ENCODE results near the gene ANKHD1. TPM values are rescaled to one million over a fixed set of nuclear protein-coding genes. Genes with fewer than 3 reads are reported as not detected.

Gene ANKHD1
- total RNA-seq, 1 experiment from 2014 or later: 140 TPM

GRCh38 chr5:140372971-140373487 lies 28.6 kb upstream of the ANKHD1 start:
- H3K4me1 ChIP-seq (ENCODE audit: control insufficient read depth, insufficient read depth, low read length): peaks cover 3% of the 10 kb centered on the region; the same call in 1 of the 2 replicates
- H3K27ac ChIP-seq (ENCODE audit: low read length): no peak overlapping the region
- DNase-seq (ENCODE audit: low read depth, low spot score) (peak; percentile 43), ATAC-seq (peak; percentile 93)
- ChIA-PET POLR2A (no interaction called here), CTCF (interaction anchor here (0.6 to 1.6 kb wide), 7 partner anchors 10 to 174 kb away, joined by 3 to 8 read pairs (median 4); partner anchors contain the start of genes EIF4EBP3, HBEGF and SLC4A9)
- TF ChIP-seq CTCF (IDR thresholded peaks at IDR 0.05) (peak; percentile 91), SIN3A (IDR thresholded peaks at IDR 0.05; ENCODE audit: borderline replicate concordance, insufficient read depth, low read depth, low read length) (no peak)
- no peaks in the 10 kb centered on the region for H3K9me3 ChIP-seq (ENCODE audit: control insufficient read depth, insufficient read depth, low read depth, low read length)
- in situ Hi-C loops (cut with HindIII; ENCODE audit: low pct_unique_long_range_greater_than_20kb, low sequenced_read_pairs): no loop called here
- no peaks in the 10 kb centered on the region for H3K27me3 ChIP-seq (ENCODE audit: control insufficient read depth, insufficient read depth, low read length)
- BruUV-seq (replicated peaks): no TSS peak
- H3K4me3 ChIP-seq (ENCODE audit: low read depth in 2 of 2, low read length in 2 of 2): no peak overlapping the region
- no peaks in the 10 kb centered on the region for H3K36me3 ChIP-seq (ENCODE audit: control insufficient read depth, insufficient read depth, low read length)
- intact Hi-C loops (cut with micrococcal nuclease; ENCODE audit: unreplicated experiment): no loop called here

- Histone ChIP-seq H3K4me1 (ENCODE audit: control insufficient read depth, insufficient read depth, low read length) (no peaks in the 10 kb centered on the region), H3K9me3 (ENCODE audit: control insufficient read depth, insufficient read depth, low read depth, low read length) (no peaks in the 10 kb centered on the region), H3K4me3 (ENCODE audit: low read depth in 2 of 2, low read length in 2 of 2) (no peak overlapping the region), H3K36me3 (ENCODE audit: control insufficient read depth, insufficient read depth, low read length) (no peaks in the 10 kb centered on the region), H3K27me3 (ENCODE audit: control insufficient read depth, insufficient read depth, low read length) (no peaks in the 10 kb centered on the region), H3K27ac (ENCODE audit: low read length) (no peak overlapping the region)
- no peak for TF ChIP-seq TCF7L2 (IDR thresholded peaks at IDR 0.05; ENCODE audit: low read depth, low read length)
- TF ChIP-seq SIN3A (IDR thresholded peaks at IDR 0.05; ENCODE audit: borderline replicate concordance, insufficient read depth, low read depth, low read length): no peak
- TF ChIP-seq REST (IDR thresholded peaks at IDR 0.05; ENCODE audit: insufficient read depth in 1 of 2, low read depth in 2 of 2, low read length in 1 of 2): no peak
- no peak for TF ChIP-seq POLR2AphosphoS5 (IDR thresholded peaks at IDR 0.05; ENCODE audit: low read depth, low read length)
- no peak for TF ChIP-seq CTCF (IDR thresholded peaks at IDR 0.05)
- intact Hi-C loops (cut with micrococcal nuclease; ENCODE audit: unreplicated experiment) (no loop called here), in situ Hi-C loops (cut with HindIII; ENCODE audit: low pct_unique_long_range_greater_than_20kb, low sequenced_read_pairs) (no loop called here)
- no TSS peak for BruUV-seq (replicated peaks)
- ChIA-PET CTCF (no interaction called here), POLR2A (no interaction called here)
- no peak for ATAC-seq
- no peak for DNase-seq (ENCODE audit: low read depth, low spot score)
Measured at GRCh38 chr5:140381351-140381750, 20.3 kb upstream of the ANKHD1 start.
